Neutrophil (primary cell): ENCODE data around the gene BPIFB3.
"Not testable (repeated sequence)": the region's sequence is repeated elsewhere in the genome, so short reads cannot be mapped to it uniquely, and the experiment has no call there.

Experiments used
- H3K27ac ChIP-seq: fragments of 200-600 bp; sonication (generic); 2 replicates; pipeline ENCODE4 v1.5.1; 2016; ENCODE audit warnings: mild to moderate bottlenecking, moderate library complexity
- H3K27me3 ChIP-seq: fragments of 200-600 bp; sonication (generic); 2 replicates; pipeline ENCODE4 v1.6.0; 2016; ENCODE audit warnings: mild to moderate bottlenecking
- H3K36me3 ChIP-seq: fragments of 200-600 bp; sonication (generic); 2 replicates; pipeline ENCODE4 v1.5.1; 2017
- H3K4me1 ChIP-seq, 2 experiments: fragments of 200-600 bp in 1 of 2; sonication (generic) in 1 of 2; 1 replicate in 1 of 2; 2 replicates in 1 of 2; pipeline versions ENCODE4 v1.5.1 to v1.6.1; 2013 to 2016; ENCODE audit warnings: low read depth in 1 of 2, low read length in 1 of 2, mild to moderate bottlenecking in 1 of 2, moderate library complexity in 1 of 2; ENCODE audit not compliant: control insufficient read depth in 1 of 2, insufficient read depth in 1 of 2
- H3K4me3 ChIP-seq, 2 experiments: fragments of 200-600 bp in 1 of 2; sonication (generic) in 1 of 2; 1 replicate in 1 of 2; 2 replicates in 1 of 2; pipeline ENCODE4 v1.5.1; 2013 to 2016; ENCODE audit warnings: low read depth in 1 of 2, low read length in 1 of 2, mild to moderate bottlenecking in 1 of 2, moderate library complexity in 1 of 2
- H3K9me3 ChIP-seq: fragments of 200-600 bp; sonication (generic); 2 replicates; pipeline ENCODE4 v1.5.1; 2016
- CTCF ChIP-seq: fragments of 200-600 bp; sonication (generic); IDR thresholded peaks from 2 replicates; pipeline ENCODE4 v1.5.1; 2016; ENCODE audit warnings: antibody characterized with exemption

Gene BPIFB3

DNA sequence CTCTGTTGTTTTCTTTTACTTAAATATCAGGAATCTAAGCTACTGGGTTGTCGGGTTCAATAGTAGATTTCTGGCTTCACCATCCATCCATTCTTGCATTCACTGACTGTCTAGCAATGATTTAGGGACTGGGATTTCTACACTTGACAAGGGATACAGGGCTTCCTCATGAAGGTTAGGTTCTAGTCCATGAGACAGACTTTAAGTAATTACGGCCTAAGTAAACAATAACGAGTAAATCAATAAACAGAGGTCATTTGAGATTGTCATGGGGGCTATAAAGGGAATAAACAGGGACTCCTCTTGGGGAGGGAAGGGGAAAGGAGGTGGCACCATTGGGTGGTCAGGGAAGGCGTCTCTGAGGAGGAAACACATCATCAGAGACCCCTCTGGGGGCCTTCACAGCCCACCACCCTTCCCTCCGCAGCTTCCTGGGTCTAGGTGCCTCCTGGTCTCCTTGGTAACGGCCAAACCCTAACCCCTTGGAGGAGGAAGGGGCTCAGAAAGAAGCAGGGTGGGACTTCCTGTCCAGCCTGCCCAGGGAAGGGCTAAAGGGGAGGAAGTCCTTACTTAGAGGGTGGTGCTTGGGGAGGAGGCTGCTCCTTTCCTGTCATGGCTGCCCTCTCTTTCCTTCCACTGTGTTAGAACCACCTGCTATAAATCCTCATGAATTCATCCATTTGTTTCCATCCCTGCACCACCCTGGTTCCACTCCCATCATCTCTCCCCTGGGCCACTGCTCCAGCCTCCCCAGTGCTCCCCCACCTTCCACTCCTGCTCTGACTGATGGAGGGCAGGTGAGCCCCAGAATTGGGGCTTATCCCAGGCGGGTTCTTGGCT lies 59.1 kb downstream of the BPIFB3 start:
- no peak overlapping the region for H3K27ac ChIP-seq
- H3K27me3 ChIP-seq, result no peaks in the 10 kb centered on the region
- no peak overlapping the region for H3K4me3 ChIP-seq
- no peak for TF ChIP-seq CTCF
- no peaks in the 10 kb centered on the region for H3K9me3 ChIP-seq
- no peaks in the 10 kb centered on the region for H3K4me1 ChIP-seq
- H3K36me3 ChIP-seq, result no peaks in the 10 kb centered on the region

- H3K4me3 ChIP-seq, result no peak overlapping the region
- H3K27me3 ChIP-seq, result peaks cover 5% of the 10 kb centered on the region
- no peak overlapping the region for H3K27ac ChIP-seq
- TF ChIP-seq CTCF, result no peak
- no peaks in the 10 kb centered on the region for H3K36me3 ChIP-seq
- no peaks in the 10 kb centered on the region for H3K4me1 ChIP-seq
- no peaks in the 10 kb centered on the region for H3K9me3 ChIP-seq
These were observed 59.7 kb downstream of the BPIFB3 start for GRCh38 chr20:33113387-33113908.

GRCh38 chr20:33115501-33115900 lies 61.8 kb downstream of the BPIFB3 start:
- H3K27ac ChIP-seq, H3K27me3 ChIP-seq, H3K36me3 ChIP-seq, H3K4me1 ChIP-seq, H3K4me3 ChIP-seq, H3K9me3 ChIP-seq: not testable (repeated sequence)

- Histone ChIP-seq H3K27ac (no peak overlapping the region), H3K27me3 (peaks cover 13% of the 10 kb centered on the region), H3K36me3 (no peaks in the 10 kb centered on the region), H3K9me3 (no peaks in the 10 kb centered on the region), H3K4me3 (no peak overlapping the region), H3K4me1 (no peaks in the 10 kb centered on the region)
- no peak for TF ChIP-seq CTCF
These were observed 66.3 kb downstream of the BPIFB3 start for GRCh38 chr20:33119725-33120720.

- no peak overlapping the region for H3K27ac ChIP-seq
- H3K4me1 ChIP-seq, result no peaks in the 10 kb centered on the region
- no peak overlapping the region for H3K4me3 ChIP-seq
- H3K9me3 ChIP-seq, result no peaks in the 10 kb centered on the region
- no peaks in the 10 kb centered on the region for H3K36me3 ChIP-seq
- no peak for TF ChIP-seq CTCF
- H3K27me3 ChIP-seq, result peaks cover 13% of the 10 kb centered on the region
These were observed 67.2 kb downstream of the BPIFB3 start for GRCh38 chr20:33120934-33121333.

DNA sequence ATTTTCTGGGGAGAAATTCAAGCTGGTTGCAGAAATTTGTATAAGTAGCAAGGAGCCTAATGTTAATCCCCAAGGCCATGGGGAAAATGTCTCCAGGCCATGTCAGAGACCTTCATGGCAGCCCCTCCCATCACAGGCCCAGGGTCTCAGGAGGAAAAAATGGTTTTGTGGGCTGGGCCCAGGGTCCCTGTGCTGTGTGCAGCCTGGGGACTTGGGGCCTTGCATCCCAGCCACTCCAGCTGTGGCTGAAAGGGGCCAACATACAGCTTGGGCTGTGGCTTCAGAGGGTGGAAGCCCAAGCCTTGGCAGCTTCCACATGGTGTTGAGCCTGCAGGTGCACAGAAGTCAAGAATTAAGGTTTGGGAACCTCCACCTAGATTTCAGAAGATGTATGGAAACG lies 68.6 kb downstream of the BPIFB3 start:
- not testable (repeated sequence) for H3K4me1 ChIP-seq, H3K4me3 ChIP-seq, H3K36me3 ChIP-seq, H3K9me3 ChIP-seq, H3K27ac ChIP-seq
- H3K27me3 ChIP-seq, result peaks cover 19% of the 10 kb centered on the region
